ENCODE results near the gene PLEKHA4.
"Not testable (repeated sequence)": the region's sequence is repeated elsewhere in the genome, so short reads cannot be mapped to it uniquely, and the experiment has no call there.

DNA sequence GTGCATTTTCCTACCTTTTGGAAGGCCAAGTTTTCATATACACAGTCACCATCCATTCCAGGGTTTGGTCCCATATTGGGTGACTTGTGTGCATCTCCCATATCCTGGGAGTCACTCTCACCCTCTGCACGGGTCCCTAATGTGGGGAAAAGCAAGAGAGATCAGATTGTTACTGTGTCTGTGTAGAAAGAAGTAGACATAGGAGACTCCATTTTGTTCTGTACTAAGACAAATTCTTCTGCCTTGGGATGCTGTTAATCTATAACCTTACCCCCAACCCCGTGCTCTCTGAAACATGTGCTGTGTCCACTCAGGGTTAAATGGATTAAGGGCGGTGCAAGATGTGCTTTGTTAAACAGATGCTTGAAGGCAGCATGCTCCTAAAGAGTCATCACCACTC, 21.1 kb upstream of the PLEKHA4 start:
- TF ChIP-seq, protein P1, sequence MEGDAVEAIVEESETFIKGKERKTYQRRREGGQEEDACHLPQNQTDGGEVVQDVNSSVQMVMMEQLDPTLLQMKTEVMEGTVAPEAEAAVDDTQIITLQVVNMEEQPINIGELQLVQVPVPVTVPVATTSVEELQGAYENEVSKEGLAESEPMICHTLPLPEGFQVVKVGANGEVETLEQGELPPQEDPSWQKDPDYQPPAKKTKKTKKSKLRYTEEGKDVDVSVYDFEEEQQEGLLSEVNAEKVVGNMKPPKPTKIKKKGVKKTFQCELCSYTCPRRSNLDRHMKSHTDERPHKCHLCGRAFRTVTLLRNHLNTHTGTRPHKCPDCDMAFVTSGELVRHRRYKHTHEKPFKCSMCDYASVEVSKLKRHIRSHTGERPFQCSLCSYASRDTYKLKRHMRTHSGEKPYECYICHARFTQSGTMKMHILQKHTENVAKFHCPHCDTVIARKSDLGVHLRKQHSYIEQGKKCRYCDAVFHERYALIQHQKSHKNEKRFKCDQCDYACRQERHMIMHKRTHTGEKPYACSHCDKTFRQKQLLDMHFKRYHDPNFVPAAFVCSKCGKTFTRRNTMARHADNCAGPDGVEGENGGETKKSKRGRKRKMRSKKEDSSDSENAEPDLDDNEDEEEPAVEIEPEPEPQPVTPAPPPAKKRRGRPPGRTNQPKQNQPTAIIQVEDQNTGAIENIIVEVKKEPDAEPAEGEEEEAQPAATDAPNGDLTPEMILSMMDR (conservative IDR thresholded peaks at IDR 0.05; ENCODE audit: low read length), result not testable (repeated sequence)
- not testable (repeated sequence) for TF ChIP-seq EZH2phosphoT487 (IDR thresholded peaks at IDR 0.05; ENCODE audit: borderline replicate concordance, low read depth, low read length)

All from OCI-LY7 (cell line).